ENCODE results near the gene SFTA2. TPM values are rescaled to one million over a fixed set of nuclear protein-coding genes. Genes with fewer than 3 reads are reported as not detected.

The SFTA2 gene
- total RNA-seq, 1 experiment from 2014 or later, result not detected

DNA sequence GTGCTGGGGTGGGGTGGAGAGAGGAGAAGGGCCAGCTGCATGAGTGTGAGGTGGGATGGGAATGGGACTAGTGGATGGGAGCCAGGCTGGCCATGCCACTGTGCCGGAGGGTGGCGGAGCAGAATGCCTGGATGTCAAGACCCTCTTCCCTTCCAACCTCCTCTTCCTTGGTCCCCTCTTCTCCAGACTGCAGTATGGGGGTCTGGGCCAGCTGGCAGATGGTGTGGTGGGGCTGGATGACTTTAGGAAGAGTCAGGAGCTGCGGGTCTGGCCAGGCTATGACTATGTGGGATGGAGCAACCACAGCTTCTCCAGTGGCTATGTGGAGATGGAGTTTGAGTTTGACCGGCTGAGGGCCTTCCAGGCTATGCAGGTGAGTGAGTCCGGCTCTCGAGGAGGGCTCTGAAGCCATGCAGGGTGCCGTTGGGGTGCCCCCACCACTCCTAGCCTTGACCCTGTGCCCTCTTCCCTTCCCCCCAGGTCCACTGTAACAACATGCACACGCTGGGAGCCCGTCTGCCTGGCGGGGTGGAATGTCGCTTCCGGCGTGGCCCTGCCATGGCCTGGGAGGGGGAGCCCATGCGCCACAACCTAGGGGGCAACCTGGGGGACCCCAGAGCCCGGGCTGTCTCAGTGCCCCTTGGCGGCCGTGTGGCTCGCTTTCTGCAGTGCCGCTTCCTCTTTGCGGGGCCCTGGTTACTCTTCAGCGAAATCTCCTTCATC, 40.0 kb downstream of the SFTA2 start:
- DNase-seq (ENCODE audit: extremely low read depth, low read depth), result no peak

DNA sequence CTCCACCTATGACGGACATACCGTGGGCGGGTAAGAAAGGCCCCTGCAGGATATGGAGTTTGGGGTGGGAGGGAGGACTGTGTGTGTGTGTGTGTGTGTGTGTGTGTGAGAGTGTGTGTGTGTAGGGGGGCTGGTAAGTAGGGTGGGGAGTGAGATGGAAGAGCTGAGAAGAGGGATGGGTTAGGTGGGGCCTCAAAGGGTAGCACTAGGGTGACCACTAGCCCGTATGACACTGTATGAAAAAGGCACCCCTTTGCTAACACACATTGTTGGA, 40.6 kb downstream of the SFTA2 start:
- no peak for DNase-seq (ENCODE audit: extremely low read depth, low read depth)

DNA sequence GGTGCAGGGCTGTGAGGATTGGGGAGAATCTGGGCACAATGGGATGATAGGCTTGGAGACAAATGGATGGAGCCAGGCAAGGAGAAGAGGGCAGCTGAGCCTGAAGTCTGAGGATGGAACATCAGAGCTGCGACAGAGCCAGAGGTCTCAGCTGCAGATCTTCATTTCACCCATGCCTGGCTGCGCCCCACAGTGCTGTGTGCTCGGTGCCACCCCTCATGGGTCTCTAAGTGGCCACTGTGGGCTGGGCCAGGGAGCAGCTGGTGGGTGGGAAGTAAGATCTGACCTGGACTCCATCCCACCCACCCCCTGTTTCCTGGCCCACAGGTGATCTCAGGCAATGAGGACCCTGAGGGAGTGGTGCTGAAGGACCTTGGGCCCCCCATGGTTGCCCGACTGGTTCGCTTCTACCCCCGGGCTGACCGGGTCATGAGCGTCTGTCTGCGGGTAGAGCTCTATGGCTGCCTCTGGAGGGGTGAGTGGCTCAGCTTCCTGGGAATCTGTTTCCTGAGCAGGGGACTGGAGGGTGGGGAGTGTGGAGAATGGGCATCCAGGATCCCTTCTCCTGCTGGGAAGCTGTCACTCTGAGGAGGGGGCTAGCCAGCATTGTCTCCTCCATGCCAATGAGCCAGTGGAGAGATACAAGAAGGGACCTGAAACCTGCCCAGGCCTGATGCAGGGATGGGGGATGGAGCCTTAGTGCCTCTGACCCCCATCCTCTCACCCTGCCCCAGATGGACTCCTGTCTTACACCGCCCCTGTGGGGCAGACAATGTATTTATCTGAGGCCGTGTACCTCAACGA, 41.1 kb downstream of the SFTA2 start:
- DNase-seq (ENCODE audit: extremely low read depth, low read depth), result no peak

DNA sequence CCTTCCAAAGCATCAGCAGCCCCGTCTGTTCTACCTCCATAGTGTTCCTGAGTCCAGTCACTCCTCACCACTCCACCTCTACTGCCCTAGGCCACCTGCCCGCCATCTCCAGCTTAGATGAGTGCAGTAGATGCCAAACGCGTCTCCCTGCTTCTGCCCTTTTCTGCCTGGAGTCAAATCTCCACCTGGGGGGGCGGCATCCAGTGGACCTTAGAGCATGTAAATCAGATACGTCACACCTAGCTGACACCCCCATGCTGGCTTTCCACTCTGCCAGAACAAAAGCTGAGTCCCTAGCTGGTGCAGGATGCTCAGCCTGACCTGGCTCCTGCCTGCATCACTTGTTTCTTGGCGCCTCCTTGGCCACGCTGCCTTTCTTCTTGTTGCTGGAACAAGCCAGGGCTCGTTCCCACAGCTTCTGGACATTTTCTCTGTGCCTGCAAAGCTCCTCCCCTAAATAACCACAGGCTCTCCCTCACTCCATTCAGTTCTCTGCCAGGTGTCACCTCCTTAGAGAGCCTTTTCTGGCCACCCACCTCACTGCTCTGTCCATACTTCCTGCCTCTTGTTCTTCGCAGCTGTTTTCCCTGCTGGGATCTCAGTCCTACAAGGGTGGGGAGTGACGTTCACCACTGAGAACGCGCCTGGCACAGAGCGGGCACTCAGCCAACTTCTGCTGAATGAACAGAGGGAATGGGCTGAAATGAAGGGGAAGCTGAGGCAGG, 41.9 kb downstream of the SFTA2 start:
- no peak for DNase-seq (ENCODE audit: extremely low read depth, low read depth)

DNA sequence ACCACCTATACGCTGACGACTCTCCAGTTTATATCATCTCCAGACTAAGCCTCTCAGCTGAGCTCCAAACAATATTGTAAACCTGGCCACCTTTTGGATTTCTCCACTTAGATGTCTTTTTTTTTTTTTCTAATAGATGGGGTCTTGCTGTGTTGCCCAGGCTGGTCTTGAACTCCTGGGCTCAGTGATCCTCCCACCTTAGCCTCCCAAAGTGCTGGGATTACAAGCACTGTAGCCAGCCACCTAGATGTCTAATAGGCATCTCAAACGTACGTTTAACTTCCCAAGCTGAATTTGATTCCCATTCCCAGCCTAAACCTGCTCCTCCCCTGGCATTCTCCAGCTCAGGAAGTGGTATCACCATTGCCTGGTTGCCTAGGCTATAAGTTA, 42.5 kb downstream of the SFTA2 start:
- no peak for DNase-seq (ENCODE audit: extremely low read depth, low read depth)

GRCh38 chr6:30888816-30889495, 43.0 kb downstream of the SFTA2 start:
- DNase-seq (ENCODE audit: extremely low read depth, low read depth), result no peak

- no peak for DNase-seq (ENCODE audit: extremely low read depth, low read depth)
Measured at GRCh38 chr6:30887901-30888815, 43.8 kb downstream of the SFTA2 start.

- no peak for DNase-seq (ENCODE audit: extremely low read depth, low read depth)
Measured at GRCh38 chr6:30886897-30887255, 45.1 kb downstream of the SFTA2 start.

GRCh38 chr6:30885999-30886896, 45.7 kb downstream of the SFTA2 start:
- DNase-seq (ENCODE audit: extremely low read depth, low read depth), result peak; percentile 80

DNA sequence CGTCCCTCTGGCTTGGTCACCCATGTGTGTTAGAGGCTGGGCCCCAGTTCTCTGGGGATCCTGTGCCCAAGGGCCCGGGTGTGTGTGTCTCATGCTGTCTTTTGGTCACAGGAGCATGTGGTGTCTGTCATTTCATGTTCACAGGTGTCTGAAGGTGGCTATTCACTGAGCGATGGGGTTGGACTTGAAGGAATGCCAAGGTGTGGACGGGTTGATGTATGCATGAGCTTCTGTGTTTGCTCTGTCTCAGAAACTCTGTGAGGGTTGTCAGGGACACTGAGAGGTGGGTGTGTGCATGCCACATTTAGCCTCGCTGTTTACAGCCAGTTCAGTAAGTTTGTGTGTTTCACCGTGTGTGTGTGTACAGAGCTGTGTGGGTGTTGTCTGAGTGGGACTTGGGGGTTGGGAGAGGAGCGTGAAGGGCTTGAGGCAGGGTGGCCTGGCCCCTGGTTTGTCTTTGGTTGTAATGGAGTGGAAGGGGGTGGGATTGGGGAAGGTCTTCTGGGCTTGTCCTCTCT, 46.4 kb downstream of the SFTA2 start:
- no peak for DNase-seq (ENCODE audit: extremely low read depth, low read depth)

DNA sequence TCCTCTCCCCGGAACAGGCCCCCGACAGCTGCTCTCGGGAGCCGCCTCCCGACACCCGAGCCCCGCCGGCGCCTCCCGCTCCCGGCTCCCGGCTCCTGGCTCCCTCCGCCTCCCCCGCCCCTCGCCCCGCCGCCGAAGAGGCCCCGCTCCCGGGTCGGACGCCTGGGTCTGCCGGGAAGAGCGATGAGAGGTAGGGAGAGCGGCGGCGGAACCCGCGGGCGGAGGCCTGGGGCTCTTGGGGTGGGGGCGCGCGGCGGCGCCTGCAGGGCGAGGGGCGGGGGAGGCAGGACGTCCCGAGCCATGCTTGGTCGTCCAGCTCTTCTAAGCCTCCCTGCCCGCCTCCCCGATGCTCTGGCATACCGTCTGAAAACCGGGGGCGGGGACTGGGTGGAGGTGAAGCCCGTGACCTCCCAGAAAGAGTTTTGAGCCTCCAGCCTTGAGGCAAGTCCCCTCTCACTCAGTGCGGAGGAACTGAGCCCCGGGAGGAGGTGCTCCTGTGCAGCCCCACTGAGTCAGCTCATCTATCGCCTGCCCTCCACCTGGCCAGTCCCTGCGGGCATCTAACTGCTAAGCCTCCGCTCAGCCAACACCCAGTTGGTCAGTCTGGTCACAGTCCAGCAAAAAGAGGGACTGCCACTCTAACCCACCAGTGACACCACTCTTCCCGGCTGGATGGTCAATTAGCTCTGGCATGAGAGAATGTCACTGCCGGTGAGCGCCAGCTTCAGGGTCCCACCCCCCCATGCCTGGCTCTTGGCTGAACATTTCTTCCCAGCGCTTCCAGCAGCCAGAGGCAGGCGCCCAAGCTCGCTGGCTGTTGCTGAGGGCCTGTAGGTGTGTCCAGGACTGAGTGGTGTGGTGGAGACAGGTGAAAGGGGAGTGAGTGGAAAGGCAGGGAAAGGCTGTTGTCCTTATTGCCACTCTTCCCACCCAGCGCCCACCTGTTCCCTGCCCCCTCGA, 47.2 kb downstream of the SFTA2 start:
- no peak for DNase-seq (ENCODE audit: extremely low read depth, low read depth)

- DNase-seq (ENCODE audit: extremely low read depth, low read depth), result no peak
Measured at GRCh38 chr6:30883685-30884520, 48.1 kb downstream of the SFTA2 start, which contains the start of gene DDR1. Gene DDR1 (plus strand): TSS chr6:30884519. CDS start chr6:30888730, 4,211 bp downstream.

DNA sequence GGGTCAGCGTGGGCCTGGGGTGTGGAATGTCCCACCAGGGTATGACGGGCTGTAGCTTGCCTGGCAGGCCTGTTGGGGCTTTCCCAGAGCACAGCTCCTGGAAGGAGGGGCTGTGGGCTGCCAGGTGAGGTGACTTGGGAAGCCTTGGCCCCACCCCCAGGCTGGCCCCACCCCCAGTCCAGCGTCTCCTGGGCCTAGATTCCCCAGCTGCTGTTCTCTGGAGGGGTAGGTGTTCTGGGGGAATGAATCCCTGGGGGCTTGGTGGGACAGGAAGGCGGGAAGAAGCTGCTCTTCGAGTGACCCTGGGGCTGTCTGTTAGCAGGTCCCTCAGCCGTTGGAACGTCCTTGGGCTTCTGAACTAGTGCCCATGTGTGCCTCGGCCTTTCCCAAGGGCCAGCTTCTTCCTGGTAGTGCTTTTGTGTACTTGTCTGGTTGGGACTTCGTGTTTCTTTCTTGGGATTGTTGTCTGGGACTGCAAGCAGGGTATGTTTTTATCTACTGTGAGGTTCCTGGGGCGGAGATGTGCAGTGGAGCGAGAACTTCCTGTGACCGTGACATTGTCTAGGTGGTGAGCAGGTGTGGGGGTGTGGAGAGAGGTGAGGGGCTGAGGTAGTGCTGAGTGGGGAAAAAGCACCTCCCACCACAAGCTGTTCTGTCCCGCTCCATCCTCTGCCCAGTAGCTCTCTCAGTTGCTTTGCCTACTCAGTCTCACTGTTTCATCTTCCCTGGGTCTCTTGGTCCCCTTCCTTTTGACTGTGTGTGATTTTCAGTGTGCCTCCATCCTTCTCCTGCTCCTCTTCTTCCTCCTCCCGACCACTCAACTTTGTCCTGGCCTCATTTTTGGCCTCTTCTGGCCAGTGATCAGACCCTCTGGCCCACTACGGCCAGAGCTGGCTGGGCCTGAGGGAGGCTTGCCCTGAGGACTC, 48.9 kb downstream of the SFTA2 start:
- DNase-seq (ENCODE audit: extremely low read depth, low read depth), result no peak

DNA sequence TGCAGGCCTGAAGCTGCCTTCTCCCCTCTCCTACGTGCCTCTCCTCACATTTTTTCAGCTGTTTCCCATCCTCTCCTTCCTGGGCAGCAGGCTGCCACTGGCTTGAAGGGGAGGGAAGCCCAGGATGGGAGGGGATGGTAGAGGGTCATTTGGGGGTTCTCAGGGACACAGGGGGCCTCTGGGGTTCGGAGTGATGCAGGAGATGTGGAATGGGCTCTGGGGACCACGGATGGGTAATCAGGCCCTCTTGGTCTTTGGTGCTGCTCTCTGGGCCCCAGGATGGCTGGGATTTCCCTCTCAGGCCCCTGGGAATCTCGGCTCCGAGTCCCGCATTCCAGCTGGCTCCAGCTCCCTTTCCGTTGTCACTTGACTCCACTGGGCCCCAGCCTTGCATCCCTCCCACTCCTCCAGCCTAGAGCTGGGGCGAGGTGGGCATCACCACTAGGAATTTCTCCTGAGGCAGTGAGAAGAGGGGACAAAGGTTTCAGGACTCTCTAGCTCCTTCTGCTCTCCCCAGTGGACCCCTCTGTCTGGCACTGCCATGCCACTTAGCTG, 49.7 kb downstream of the SFTA2 start:
- no peak for DNase-seq (ENCODE audit: extremely low read depth, low read depth)
